ENCODE measurements around the gene CCL26. TPM values are rescaled to one million over a fixed set of nuclear protein-coding genes. Genes with fewer than 3 reads are reported as not detected.

The CCL26 gene
- total RNA-seq, result not detected in 2 replicates

GRCh38 chr7:75772081-75773077 lies at the start of gene CCL26:
Gene CCL26 (minus strand): TSS chr7:75772211. CDS start chr7:75772176, 35 bp downstream.

GRCh38 chr7:75813781-75814236 lies 41.8 kb upstream of the CCL26 start, which contains the start of gene CCL24:
Gene CCL24 (minus strand): TSS chr7:75813806. CDS start chr7:75813715, 91 bp downstream.

GRCh38 chr7:75738604-75738974 lies 33.4 kb downstream of the CCL26 start, which contains the start of gene HIP1:
Gene HIP1 (minus strand): TSS chr7:75738941. CDS start chr7:75738920, 21 bp downstream.

Other genes starting within 250 kb of the CCL26 start
- gene HIP1, start 33.3 kb downstream of the CCL26 start, total RNA-seq, result 4.0 and 6.5 TPM in 2 replicates
- gene CCL24, start 41.6 kb upstream of the CCL26 start, total RNA-seq, result not detected in 2 replicates
- 43.1 and 49.9 TPM in 2 replicates for gene RHBDD2, start 106.8 kb upstream of the CCL26 start, total RNA-seq
- gene POR, start 142.9 kb upstream of the CCL26 start, total RNA-seq, result 94.5 and 110 TPM in 2 replicates
- 18.0 and 19.5 TPM in 2 replicates for gene TMEM120A, start 222.4 kb upstream of the CCL26 start, total RNA-seq

Measured in airway epithelial cell (primary cell).